HTERT RPE-1 (cell line): Measurements from ENCODE around the gene C2orf78.

Source experiments
- in situ Hi-C: fragments of 300-500 bp; cut with MboI; formaldehyde crosslinking; loops from 4 replicates; pipeline ENCODE4 v1.14.3; 2020; ENCODE audit warnings: low sequenced_read_pairs

The C2orf78 gene

GRCh38 chr2:73836141-73836943, 52.4 kb downstream of the C2orf78 start:
- in situ Hi-C loops, result no loop called here

GRCh38 chr2:73837847-73838585, 54.0 kb downstream of the C2orf78 start:
- in situ Hi-C loops, result no loop called here

GRCh38 chr2:73838889-73839534, 55.0 kb downstream of the C2orf78 start:
- in situ Hi-C loops, result no loop called here

- in situ Hi-C loops, result no loop called here
Measured at GRCh38 chr2:73839653-73840411, 55.8 kb downstream of the C2orf78 start.

GRCh38 chr2:73841912-73842738, 58.1 kb downstream of the C2orf78 start:
- in situ Hi-C loops, result no loop called here

- in situ Hi-C loops, result no loop called here
Measured at GRCh38 chr2:73842739-73843019, 58.7 kb downstream of the C2orf78 start.

- in situ Hi-C loops, result no loop called here
Measured at GRCh38 chr2:73844087-73844486, 60.1 kb downstream of the C2orf78 start.

- in situ Hi-C loops, result no loop called here
Measured at GRCh38 chr2:73850009-73850408, 66.0 kb downstream of the C2orf78 start.

- in situ Hi-C loops, result no loop called here
Measured at GRCh38 chr2:73851274-73851673, 67.3 kb downstream of the C2orf78 start.

- in situ Hi-C loops, result no loop called here
Measured at GRCh38 chr2:73852020-73852419, 68.0 kb downstream of the C2orf78 start.

GRCh38 chr2:73855526-73855925, 71.5 kb downstream of the C2orf78 start:
- in situ Hi-C loops, result no loop called here

- in situ Hi-C loops, result no loop called here
Measured at GRCh38 chr2:73856214-73856613, 72.2 kb downstream of the C2orf78 start.

- in situ Hi-C loops, result no loop called here
Measured at GRCh38 chr2:73859721-73860586, 76.0 kb downstream of the C2orf78 start.

GRCh38 chr2:73862987-73863386, 79.0 kb downstream of the C2orf78 start:
- in situ Hi-C loops, result no loop called here
